ENCODE data around the gene VGLL3. TPM values are rescaled to one million over a fixed set of nuclear protein-coding genes. Genes with fewer than 3 reads are reported as not detected.

Gene VGLL3
- 10 to 100 TPM in 1 of 6 donors, 1 to 10 TPM in 5; 3.5 to 11.9 (median 5.7) TPM for total RNA-seq
- polyA plus RNA-seq = 1 to 10 TPM; 2.2 to 2.3 TPM

- Histone ChIP-seq H3K27ac (peak within 1 kb of the TSS; percentile 71 to 90 (median 84)), H3K4me1 (no peaks in the 10 kb centered on the region), H3K36me3 (no peaks in the 10 kb centered on the region), H3K27me3 (no peaks in the 10 kb centered on the region), H3K4me3 (peak within 1 kb of the TSS; percentile 43 to 75 (median 64)), H3K9me3 (no peaks in the 10 kb centered on the region)
- peak; percentile 78 to 86 (median 84) for ATAC-seq
- intact Hi-C loops (cut with DNase I) = no loop called here
- FAIRE-seq = no peak
- TF ChIP-seq CTCF (IDR thresholded peaks at IDR 0.05) = peak in 1 of 4 donors; percentile 9
- DNase-seq = peak; percentile 65 to 85 (median 74)
- 0% methylated on average over 72 to 77 of the region's 77 CpGs for WGBS, 2 donors
Observed at GRCh38 chr3:86990734-86991481, at the start of gene VGLL3. Gene VGLL3 (minus strand): TSS chr3:86991149. CDS start chr3:86990743, 406 bp downstream.

- 80 to 85% methylated on average over 3 of the region's 3 CpGs for WGBS, 2 donors
- ATAC-seq (no peak), DNase-seq (no peak), FAIRE-seq (no peak)
- intact Hi-C loops (cut with DNase I) = no loop called here
- no peak overlapping the region for H3K4me3 ChIP-seq
- no peak for TF ChIP-seq CTCF (IDR thresholded peaks at IDR 0.05)
- no peaks in the 10 kb centered on the region for H3K27me3 ChIP-seq
- H3K9me3 ChIP-seq = no peaks in the 10 kb centered on the region
- no peak overlapping the region for H3K27ac ChIP-seq
- no peaks in the 10 kb centered on the region for H3K36me3 ChIP-seq
- no peaks in the 10 kb centered on the region for H3K4me1 ChIP-seq
Observed at GRCh38 chr3:87037652-87038051, 46.7 kb upstream of the VGLL3 start.

- WGBS, 2 donors = 79 to 90% methylated on average over 6 of the region's 6 CpGs
Observed at GRCh38 chr3:87036671-87037070, 45.7 kb upstream of the VGLL3 start.

GRCh38 chr3:87035339-87035738, 44.4 kb upstream of the VGLL3 start:
- intact Hi-C loops (cut with DNase I) = no loop called here
- H3K27ac ChIP-seq = no peak overlapping the region
- H3K4me1 ChIP-seq = no peaks in the 10 kb centered on the region
- H3K27me3 ChIP-seq = no peaks in the 10 kb centered on the region
- no peak for ATAC-seq
- H3K36me3 ChIP-seq = no peaks in the 10 kb centered on the region
- TF ChIP-seq CTCF (IDR thresholded peaks at IDR 0.05) = no peak
- FAIRE-seq = no peak
- H3K9me3 ChIP-seq = no peaks in the 10 kb centered on the region
- no peak for DNase-seq
- WGBS, 2 donors = 36 to 38% methylated on average over 3 of the region's 3 CpGs
- no peak overlapping the region for H3K4me3 ChIP-seq

More at GRCh38 chr3:87036671-87037070, 45.7 kb upstream of the VGLL3 start:
- Histone ChIP-seq H3K9me3 (no peaks in the 10 kb centered on the region), H3K4me1 (no peaks in the 10 kb centered on the region), H3K27me3 (no peaks in the 10 kb centered on the region), H3K36me3 (no peaks in the 10 kb centered on the region), H3K4me3 (no peak overlapping the region), H3K27ac (no peak overlapping the region)
- intact Hi-C loops (cut with DNase I) = no loop called here
- no peak for FAIRE-seq
- no peak for ATAC-seq
- TF ChIP-seq CTCF (IDR thresholded peaks at IDR 0.05) = no peak
- DNase-seq = no peak

- FAIRE-seq = no peak
- Histone ChIP-seq H3K4me3 (no peak overlapping the region), H3K27ac (no peak overlapping the region), H3K36me3 (no peaks in the 10 kb centered on the region), H3K27me3 (no peaks in the 10 kb centered on the region), H3K9me3 (no peaks in the 10 kb centered on the region), H3K4me1 (no peaks in the 10 kb centered on the region)
- intact Hi-C loops (cut with DNase I) = no loop called here
- no peak for TF ChIP-seq CTCF (IDR thresholded peaks at IDR 0.05)
- no peak for DNase-seq
- no peak for ATAC-seq
- 37 to 53% methylated on average over 1 of the region's 1 CpG for WGBS, 2 donors
Observed at GRCh38 chr3:87033205-87033604, 42.3 kb upstream of the VGLL3 start.
